ENCODE results near the gene ITPRIP. TPM values are rescaled to one million over a fixed set of nuclear protein-coding genes. Genes with fewer than 3 reads are reported as not detected.

ITPRIP gene
- total and polyA plus RNA-seq, 11 donors, result 18.4 to 90.2 (median 27.7) TPM

GRCh38 chr10:104337521-104337984, 712 bp downstream of the ITPRIP start:
- no peaks in the 10 kb centered on the region for H3K9me3 ChIP-seq
- peak overlapping the region; percentile 96 to 100 (median 99) for H3K27ac ChIP-seq
- peaks cover 0 to 12% (median 0%) of the 10 kb centered on the region in 9 donors for H3K36me3 ChIP-seq
- H3K4me3 ChIP-seq, result peak overlapping the region; percentile 70 to 99 (median 89)
- WGBS, 4 donors, result 0% methylated on average over 23 of the region's 23 CpGs
- intact Hi-C loops (cut with DNase I), result loop anchor here in 2 of 10 donors (5.0 kb wide), 1 partner anchor 35 kb away; no protein-coding TSS in a partner anchor
- DNase-seq (peak in 2 of 5 donors; percentile 58 to 63), ATAC-seq (peak in 3 of 4 donors; percentile 10 to 31 (median 14))
- H3K27me3 ChIP-seq, result no peaks in the 10 kb centered on the region
- H3K4me1 ChIP-seq, result peaks cover 12 to 62% (median 52%) of the 10 kb centered on the region in 12 donors
- TF ChIP-seq CTCF (IDR thresholded peaks at IDR 0.05) (no peak), POLR2A (IDR thresholded peaks at IDR 0.05) (no peak)

- H3K27ac ChIP-seq, result peak overlapping the region; percentile 96 to 100 (median 99)
- 1 to 4% (median 2%) methylated on average over 12 of the region's 12 CpGs for WGBS, 4 donors
- H3K27me3 ChIP-seq, result no peaks in the 10 kb centered on the region
- peaks cover 0 to 12% (median 0%) of the 10 kb centered on the region in 9 donors for H3K36me3 ChIP-seq
- H3K4me1 ChIP-seq, result peaks cover 16 to 68% (median 57%) of the 10 kb centered on the region in 12 donors
- H3K9me3 ChIP-seq, result no peaks in the 10 kb centered on the region
- no peak for ATAC-seq
- DNase-seq, result peak in 1 of 5 donors; percentile 14
- H3K4me3 ChIP-seq, result peak overlapping the region; percentile 70 to 99 (median 89)
- TF ChIP-seq POLR2A (IDR thresholded peaks at IDR 0.05), result no peak
- TF ChIP-seq CTCF (IDR thresholded peaks at IDR 0.05), result no peak
- intact Hi-C loops (cut with DNase I), result loop anchor here in 2 of 10 donors (5.0 kb wide), 1 partner anchor 35 kb away; no protein-coding TSS in a partner anchor
Measured at GRCh38 chr10:104336821-104337467, 1.3 kb downstream of the ITPRIP start.

- peak overlapping the region; percentile 45 to 100 (median 99) for H3K27ac ChIP-seq
Measured at GRCh38 chr10:104334965-104335650, 3.2 kb downstream of the ITPRIP start.

More at GRCh38 chr10:104334965-104335650, 3.2 kb downstream of the ITPRIP start:
- Histone ChIP-seq H3K27me3 (no peaks in the 10 kb centered on the region), H3K4me1 (peaks cover 24 to 80% (median 67%) of the 10 kb centered on the region in 12 donors), H3K36me3 (peaks cover 0 to 12% (median 0%) of the 10 kb centered on the region in 9 donors), H3K4me3 (peak overlapping the region in 5 of 12 donors; percentile 79 to 98 (median 90)), H3K9me3 (no peaks in the 10 kb centered on the region)
- TF ChIP-seq POLR2A (IDR thresholded peaks at IDR 0.05), result no peak
- TF ChIP-seq CTCF (IDR thresholded peaks at IDR 0.05), result no peak
- 58 to 70% (median 69%) methylated on average over 12 to 13 of the region's 13 CpGs for WGBS, 4 donors
- intact Hi-C loops (cut with DNase I), result loop anchor here in 2 of 10 donors (5.0 kb wide), 1 partner anchor 33 kb away; no protein-coding TSS in a partner anchor
- DNase-seq (peak in 2 of 5 donors; percentile 5 to 16), ATAC-seq (no peak)
